ENCODE measurements around the gene SLC2A1. TPM values are rescaled to one million over a fixed set of nuclear protein-coding genes. Genes with fewer than 3 reads are reported as not detected.

The SLC2A1 gene
- total and polyA plus RNA-seq, 9 of the 15 experiments (the other 6 are each of a cell fraction or from before 2014, with no cell fraction given) = 12.6 to 153 (median 48.0) TPM

GRCh38 chr1:42952303-42953001, 6.2 kb downstream of the SLC2A1 start (continued):
- TF ChIP-seq CBFA2T3 (IDR thresholded peaks at IDR 0.05) (peak; percentile 94), TEAD2 (tag; IDR thresholded peaks at IDR 0.05) (no peak), RFX5 (IDR thresholded peaks at IDR 0.05; ENCODE audit: low read depth, low read length) (no peak), ZMIZ1 (IDR thresholded peaks at IDR 0.05; ENCODE audit: low read depth in 2 of 2, low read length in 2 of 2) (peak in 1 of 2 experiments; percentile 69; a peak in 1 of 4 replicates), SMC3 (conservative IDR thresholded peaks at IDR 0.05; ENCODE audit: insufficient read depth, low read depth, low read length) (no peak), HMG20B (CRISPR knock-in tag; IDR thresholded peaks at IDR 0.05) (no peak), ZFP91 (CRISPR knock-in tag; IDR thresholded peaks at IDR 0.05) (no peak), ARID4B (CRISPR knock-in tag; IDR thresholded peaks at IDR 0.05) (no peak), NCOR1 (IDR thresholded peaks at IDR 0.05) (peak; percentile 86), MED1 (CRISPR knock-in tag; IDR thresholded peaks at IDR 0.05; ENCODE audit: borderline replicate concordance) (no peak), ZNF512 (tag; IDR thresholded peaks at IDR 0.05) (no peak), ZNF707 (CRISPR knock-in tag; conservative IDR thresholded peaks at IDR 0.05) (no peak), ZNF184 (CRISPR knock-in tag; IDR thresholded peaks at IDR 0.05) (no peak), ELF4 (CRISPR knock-in tag; IDR thresholded peaks at IDR 0.05) (no peak), HBP1 (CRISPR knock-in tag; IDR thresholded peaks at IDR 0.05) (no peak)
